ENCODE results near the gene MTA1.

The MTA1 gene

GRCh38 chr14:105439179-105439578, 19.6 kb downstream of the MTA1 start:
- intact Hi-C loops (cut with DNase I; ENCODE audit: low total_unique reads) = no loop called here
- Histone ChIP-seq H3K4me1 (peaks cover 0 to 14% (median 5%) of the 10 kb centered on the region in 4 donors), H3K36me3 (peaks cover 0 to 46% (median 14%) of the 10 kb centered on the region in 3 donors), H3K27ac (no peak overlapping the region), H3K4me3 (no peak overlapping the region), H3K27me3 (no peaks in the 10 kb centered on the region), H3K9me3 (no peaks in the 10 kb centered on the region)
- TF ChIP-seq CTCF (IDR thresholded peaks at IDR 0.05) = no peak
- DNase-seq = no peak

- DNase-seq = no peak
- Histone ChIP-seq H3K36me3 (peaks cover 0 to 46% (median 14%) of the 10 kb centered on the region in 3 donors), H3K4me3 (no peak overlapping the region), H3K27me3 (no peaks in the 10 kb centered on the region), H3K4me1 (peaks cover 0 to 14% (median 5%) of the 10 kb centered on the region in 4 donors), H3K27ac (no peak overlapping the region), H3K9me3 (no peaks in the 10 kb centered on the region)
- no peak for TF ChIP-seq CTCF (IDR thresholded peaks at IDR 0.05)
- intact Hi-C loops (cut with DNase I; ENCODE audit: low total_unique reads) = no loop called here
Measured at GRCh38 chr14:105439710-105440553, 20.3 kb downstream of the MTA1 start.

GRCh38 chr14:105440554-105440900, 20.9 kb downstream of the MTA1 start:
- Histone ChIP-seq H3K9me3 (no peaks in the 10 kb centered on the region), H3K4me1 (peaks cover 0 to 14% (median 5%) of the 10 kb centered on the region in 4 donors), H3K27ac (no peak overlapping the region), H3K4me3 (no peak overlapping the region), H3K36me3 (peaks cover 0 to 48% (median 14%) of the 10 kb centered on the region in 3 donors), H3K27me3 (no peaks in the 10 kb centered on the region)
- no peak for TF ChIP-seq CTCF (IDR thresholded peaks at IDR 0.05)
- intact Hi-C loops (cut with DNase I; ENCODE audit: low total_unique reads) = no loop called here
- no peak for DNase-seq

- no peak for DNase-seq
- no peaks in the 10 kb centered on the region for H3K9me3 ChIP-seq
- TF ChIP-seq CTCF (IDR thresholded peaks at IDR 0.05) = no peak
- peaks cover 0 to 14% (median 4%) of the 10 kb centered on the region in 4 donors for H3K4me1 ChIP-seq
- H3K4me3 ChIP-seq = no peak overlapping the region
- H3K27ac ChIP-seq = no peak overlapping the region
- peaks cover 0 to 52% (median 14%) of the 10 kb centered on the region in 3 donors for H3K36me3 ChIP-seq
- no peaks in the 10 kb centered on the region for H3K27me3 ChIP-seq
- intact Hi-C loops (cut with DNase I; ENCODE audit: low total_unique reads) = no loop called here
Measured at GRCh38 chr14:105440992-105441391, 21.4 kb downstream of the MTA1 start.

- intact Hi-C loops (cut with DNase I; ENCODE audit: low total_unique reads) = no loop called here
- Histone ChIP-seq H3K4me1 (peaks cover 0 to 14% (median 0%) of the 10 kb centered on the region in 4 donors), H3K27me3 (no peaks in the 10 kb centered on the region), H3K9me3 (no peaks in the 10 kb centered on the region), H3K36me3 (peaks cover 0 to 60% (median 14%) of the 10 kb centered on the region in 3 donors), H3K4me3 (no peak overlapping the region), H3K27ac (no peak overlapping the region)
- TF ChIP-seq CTCF (IDR thresholded peaks at IDR 0.05) = no peak
- DNase-seq = no peak
Measured at GRCh38 chr14:105442125-105442524, 22.5 kb downstream of the MTA1 start.
